ENCODE measurements around the gene E2F4.

DNA sequence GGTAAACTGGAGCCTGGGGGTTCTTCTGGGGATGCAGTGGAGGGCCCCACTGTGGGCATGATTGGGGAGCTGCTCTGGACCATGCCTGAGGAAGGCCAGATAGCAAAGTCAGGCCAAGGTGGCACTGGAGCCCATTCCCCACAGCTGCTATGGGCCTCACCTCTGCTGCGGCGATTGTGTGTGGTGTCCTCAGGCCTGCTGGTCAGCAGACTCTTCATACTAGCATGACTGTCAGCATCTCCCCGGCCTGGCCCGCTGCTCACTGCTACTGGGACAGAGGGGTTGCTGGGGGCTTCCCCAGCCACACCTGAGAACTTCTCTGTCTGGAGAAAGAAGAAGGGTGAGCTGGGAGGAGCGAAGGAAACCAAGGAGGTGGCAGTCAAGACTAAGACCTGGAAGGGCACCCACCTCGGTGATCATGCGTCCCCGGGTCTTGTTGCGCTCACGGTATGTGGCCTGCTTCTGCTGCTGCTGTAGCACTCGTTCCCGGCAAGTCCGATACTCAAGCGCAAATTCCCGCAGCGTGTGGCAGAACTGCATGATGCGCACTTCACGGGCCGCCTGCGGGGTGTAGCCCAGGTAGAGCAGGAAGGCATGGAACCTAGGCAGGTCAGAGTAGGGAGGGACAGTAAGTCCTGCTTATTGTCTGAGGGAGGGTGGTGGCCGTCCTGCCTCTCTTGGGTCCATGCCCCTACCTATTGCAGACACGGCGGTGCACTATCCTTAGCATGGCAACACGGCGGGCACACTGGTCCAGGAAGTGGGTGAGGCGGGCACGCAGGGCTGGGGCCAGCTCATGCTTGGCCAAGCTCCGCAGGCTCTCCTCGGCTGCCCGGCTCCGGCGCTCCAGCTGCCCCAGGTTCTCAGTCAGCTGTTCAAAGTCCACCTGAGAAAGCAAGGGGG is 38.2 kb downstream of the E2F4 start:
- TF ChIP-seq, protein P1, sequence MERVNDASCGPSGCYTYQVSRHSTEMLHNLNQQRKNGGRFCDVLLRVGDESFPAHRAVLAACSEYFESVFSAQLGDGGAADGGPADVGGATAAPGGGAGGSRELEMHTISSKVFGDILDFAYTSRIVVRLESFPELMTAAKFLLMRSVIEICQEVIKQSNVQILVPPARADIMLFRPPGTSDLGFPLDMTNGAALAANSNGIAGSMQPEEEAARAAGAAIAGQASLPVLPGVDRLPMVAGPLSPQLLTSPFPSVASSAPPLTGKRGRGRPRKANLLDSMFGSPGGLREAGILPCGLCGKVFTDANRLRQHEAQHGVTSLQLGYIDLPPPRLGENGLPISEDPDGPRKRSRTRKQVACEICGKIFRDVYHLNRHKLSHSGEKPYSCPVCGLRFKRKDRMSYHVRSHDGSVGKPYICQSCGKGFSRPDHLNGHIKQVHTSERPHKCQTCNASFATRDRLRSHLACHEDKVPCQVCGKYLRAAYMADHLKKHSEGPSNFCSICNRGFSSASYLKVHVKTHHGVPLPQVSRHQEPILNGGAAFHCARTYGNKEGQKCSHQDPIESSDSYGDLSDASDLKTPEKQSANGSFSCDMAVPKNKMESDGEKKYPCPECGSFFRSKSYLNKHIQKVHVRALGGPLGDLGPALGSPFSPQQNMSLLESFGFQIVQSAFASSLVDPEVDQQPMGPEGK (CRISPR knock-in tag; IDR thresholded peaks at IDR 0.05; ENCODE audit: borderline replicate concordance), result no peak
- TF ChIP-seq GLIS3 (CRISPR knock-in tag; IDR thresholded peaks at IDR 0.05) (no peak), ZNF565 (CRISPR knock-in tag; conservative IDR thresholded peaks at IDR 0.05; ENCODE audit: low read depth) (no peak), RARB (CRISPR knock-in tag; IDR thresholded peaks at IDR 0.05) (no peak), ZFP30 (CRISPR knock-in tag; IDR thresholded peaks at IDR 0.05) (no peak), ZFP3 (CRISPR knock-in tag; IDR thresholded peaks at IDR 0.05) (no peak), ZC3H10 (CRISPR knock-in tag; IDR thresholded peaks at IDR 0.05) (no peak), CSDC2 (CRISPR knock-in tag; IDR thresholded peaks at IDR 0.05) (no peak), BACH2 (CRISPR knock-in tag; IDR thresholded peaks at IDR 0.05; ENCODE audit: borderline replicate concordance) (no peak)
- TF ChIP-seq, protein P2, sequence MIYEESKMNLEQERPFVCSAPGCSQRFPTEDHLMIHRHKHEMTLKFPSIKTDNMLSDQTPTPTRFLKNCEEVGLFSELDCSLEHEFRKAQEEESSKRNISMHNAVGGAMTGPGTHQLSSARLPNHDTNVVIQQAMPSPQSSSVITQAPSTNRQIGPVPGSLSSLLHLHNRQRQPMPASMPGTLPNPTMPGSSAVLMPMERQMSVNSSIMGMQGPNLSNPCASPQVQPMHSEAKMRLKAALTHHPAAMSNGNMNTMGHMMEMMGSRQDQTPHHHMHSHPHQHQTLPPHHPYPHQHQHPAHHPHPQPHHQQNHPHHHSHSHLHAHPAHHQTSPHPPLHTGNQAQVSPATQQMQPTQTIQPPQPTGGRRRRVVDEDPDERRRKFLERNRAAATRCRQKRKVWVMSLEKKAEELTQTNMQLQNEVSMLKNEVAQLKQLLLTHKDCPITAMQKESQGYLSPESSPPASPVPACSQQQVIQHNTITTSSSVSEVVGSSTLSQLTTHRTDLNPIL (CRISPR knock-in tag; IDR thresholded peaks at IDR 0.05; ENCODE audit: low read depth), result no peak
- TF ChIP-seq, protein P3, sequence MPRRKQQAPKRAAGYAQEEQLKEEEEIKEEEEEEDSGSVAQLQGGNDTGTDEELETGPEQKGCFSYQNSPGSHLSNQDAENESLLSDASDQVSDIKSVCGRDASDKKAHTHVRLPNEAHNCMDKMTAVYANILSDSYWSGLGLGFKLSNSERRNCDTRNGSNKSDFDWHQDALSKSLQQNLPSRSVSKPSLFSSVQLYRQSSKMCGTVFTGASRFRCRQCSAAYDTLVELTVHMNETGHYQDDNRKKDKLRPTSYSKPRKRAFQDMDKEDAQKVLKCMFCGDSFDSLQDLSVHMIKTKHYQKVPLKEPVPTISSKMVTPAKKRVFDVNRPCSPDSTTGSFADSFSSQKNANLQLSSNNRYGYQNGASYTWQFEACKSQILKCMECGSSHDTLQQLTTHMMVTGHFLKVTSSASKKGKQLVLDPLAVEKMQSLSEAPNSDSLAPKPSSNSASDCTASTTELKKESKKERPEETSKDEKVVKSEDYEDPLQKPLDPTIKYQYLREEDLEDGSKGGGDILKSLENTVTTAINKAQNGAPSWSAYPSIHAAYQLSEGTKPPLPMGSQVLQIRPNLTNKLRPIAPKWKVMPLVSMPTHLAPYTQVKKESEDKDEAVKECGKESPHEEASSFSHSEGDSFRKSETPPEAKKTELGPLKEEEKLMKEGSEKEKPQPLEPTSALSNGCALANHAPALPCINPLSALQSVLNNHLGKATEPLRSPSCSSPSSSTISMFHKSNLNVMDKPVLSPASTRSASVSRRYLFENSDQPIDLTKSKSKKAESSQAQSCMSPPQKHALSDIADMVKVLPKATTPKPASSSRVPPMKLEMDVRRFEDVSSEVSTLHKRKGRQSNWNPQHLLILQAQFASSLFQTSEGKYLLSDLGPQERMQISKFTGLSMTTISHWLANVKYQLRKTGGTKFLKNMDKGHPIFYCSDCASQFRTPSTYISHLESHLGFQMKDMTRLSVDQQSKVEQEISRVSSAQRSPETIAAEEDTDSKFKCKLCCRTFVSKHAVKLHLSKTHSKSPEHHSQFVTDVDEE (CRISPR knock-in tag; IDR thresholded peaks at IDR 0.05), result no peak

All from SK-N-SH treated with all-trans-retinoic acid at 6 μM for 48 hours (cell line).